ENCODE results near the gene CUBN. TPM values are rescaled to one million over a fixed set of nuclear protein-coding genes. Genes with fewer than 3 reads are reported as not detected.

The CUBN gene
- total and polyA plus RNA-seq, 9 of the 15 experiments (the other 6 are each of a cell fraction or from before 2014, with no cell fraction given) = 0.04 to 0.33 (median 0.09) TPM

DNA sequence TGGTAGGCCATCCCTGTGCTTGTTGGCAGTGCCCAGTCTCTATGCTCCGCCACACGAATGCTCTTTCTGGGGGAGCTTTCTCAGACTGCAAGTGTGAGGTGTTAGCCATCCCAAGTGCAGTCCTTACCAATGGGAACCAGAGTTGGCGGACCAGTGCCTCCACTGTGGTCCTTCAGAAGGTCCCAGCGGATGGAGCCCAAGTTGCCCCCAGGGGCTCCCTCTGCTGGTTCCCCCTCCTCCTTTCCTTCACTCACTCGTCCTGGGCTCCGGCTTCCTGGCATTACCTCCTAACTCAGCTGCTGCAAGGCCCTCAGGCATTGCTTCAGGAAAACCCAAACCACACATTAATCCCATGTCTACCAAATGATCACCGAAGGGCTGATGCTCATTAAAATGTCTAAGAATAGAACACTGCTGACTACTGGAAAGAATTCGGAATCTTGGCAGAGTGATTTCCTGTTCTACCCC is 139.8 kb downstream of the CUBN start:
- intact Hi-C loops (cut with micrococcal nuclease) = no loop called here
- H3K79me2 ChIP-seq (ENCODE audit: control insufficient read depth, insufficient read depth, low read length) = no peaks in the 10 kb centered on the region
- no peaks in the 10 kb centered on the region for H3K27me3 ChIP-seq (ENCODE audit: control insufficient read depth in 2 of 2, insufficient read depth in 2 of 2, low read length in 2 of 2)
- no peak overlapping the region for H3K27ac ChIP-seq (ENCODE audit: extremely low read depth, low read depth, low read length)
- H4K20me1 ChIP-seq (replicated peaks; ENCODE audit: control insufficient read depth, insufficient read depth, low read length) = no peaks in the 10 kb centered on the region
- no peak overlapping the region for H3K4me2 ChIP-seq (ENCODE audit: insufficient read depth, low read length)
- ATAC-seq = no peak
- H2AFZ ChIP-seq (ENCODE audit: low read depth, low read length) = 0 out of 2 replicates have a peak overlapping the region, but pooled peaks have one; percentile 14
- FAIRE-seq = no peak
- no TSS peak for BruUV-seq (replicated peaks)
- peaks cover 0 to 7% of the 10 kb centered on the region in 2 experiments; a peak in 3 of 5 replicates for H3K4me1 ChIP-seq (replicated peaks in 1 of 2; ENCODE audit: control insufficient read depth in 2 of 2, insufficient read depth in 2 of 2, low read length in 2 of 2)
- no peak overlapping the region for H3K4me3 ChIP-seq
- in situ Hi-C loops (cut with MboI) = no loop called here
- CTCF ChIA-PET (ENCODE audit: low intra/inter-chr PET ratio) = no interaction called here
- no peak overlapping the region for H3K9ac ChIP-seq (ENCODE audit: insufficient read depth in 1 of 2, low read depth in 2 of 2, low read length in 2 of 2)
- H3K36me3 ChIP-seq (ENCODE audit: control insufficient read depth, insufficient read depth, low read length) = no peaks in the 10 kb centered on the region
- 95% methylated on average over 7 of the region's 8 CpGs for WGBS (ENCODE audit: insufficient coverage, low coverage, missing lambda C conversion rate)
- no peaks in the 10 kb centered on the region for H3K9me1 ChIP-seq (ENCODE audit: control insufficient read depth, insufficient read depth, low read length)
- POLR2A ChIA-PET = no interaction called here
- no peak for DNase-seq (ENCODE audit: extremely low read depth in 1 of 4, low spot score in 3 of 4)
- H3K9me3 ChIP-seq (replicated peaks; ENCODE audit: control insufficient read depth, insufficient read depth, low read depth, low read length) = 0 out of 2 replicates have a peak, but pooled peaks cover 2% of the 10 kb centered on the region
- TF ChIP-seq, protein P1, sequence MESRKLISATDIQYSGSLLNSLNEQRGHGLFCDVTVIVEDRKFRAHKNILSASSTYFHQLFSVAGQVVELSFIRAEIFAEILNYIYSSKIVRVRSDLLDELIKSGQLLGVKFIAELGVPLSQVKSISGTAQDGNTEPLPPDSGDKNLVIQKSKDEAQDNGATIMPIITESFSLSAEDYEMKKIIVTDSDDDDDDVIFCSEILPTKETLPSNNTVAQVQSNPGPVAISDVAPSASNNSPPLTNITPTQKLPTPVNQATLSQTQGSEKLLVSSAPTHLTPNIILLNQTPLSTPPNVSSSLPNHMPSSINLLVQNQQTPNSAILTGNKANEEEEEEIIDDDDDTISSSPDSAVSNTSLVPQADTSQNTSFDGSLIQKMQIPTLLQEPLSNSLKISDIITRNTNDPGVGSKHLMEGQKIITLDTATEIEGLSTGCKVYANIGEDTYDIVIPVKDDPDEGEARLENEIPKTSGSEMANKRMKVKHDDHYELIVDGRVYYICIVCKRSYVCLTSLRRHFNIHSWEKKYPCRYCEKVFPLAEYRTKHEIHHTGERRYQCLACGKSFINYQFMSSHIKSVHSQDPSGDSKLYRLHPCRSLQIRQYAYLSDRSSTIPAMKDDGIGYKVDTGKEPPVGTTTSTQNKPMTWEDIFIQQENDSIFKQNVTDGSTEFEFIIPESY (CRISPR knock-in tag; IDR thresholded peaks at IDR 0.05) = peak; percentile 61
- TF ChIP-seq ARNT (IDR thresholded peaks at IDR 0.05) = no peak
- TF ChIP-seq, protein P2, sequence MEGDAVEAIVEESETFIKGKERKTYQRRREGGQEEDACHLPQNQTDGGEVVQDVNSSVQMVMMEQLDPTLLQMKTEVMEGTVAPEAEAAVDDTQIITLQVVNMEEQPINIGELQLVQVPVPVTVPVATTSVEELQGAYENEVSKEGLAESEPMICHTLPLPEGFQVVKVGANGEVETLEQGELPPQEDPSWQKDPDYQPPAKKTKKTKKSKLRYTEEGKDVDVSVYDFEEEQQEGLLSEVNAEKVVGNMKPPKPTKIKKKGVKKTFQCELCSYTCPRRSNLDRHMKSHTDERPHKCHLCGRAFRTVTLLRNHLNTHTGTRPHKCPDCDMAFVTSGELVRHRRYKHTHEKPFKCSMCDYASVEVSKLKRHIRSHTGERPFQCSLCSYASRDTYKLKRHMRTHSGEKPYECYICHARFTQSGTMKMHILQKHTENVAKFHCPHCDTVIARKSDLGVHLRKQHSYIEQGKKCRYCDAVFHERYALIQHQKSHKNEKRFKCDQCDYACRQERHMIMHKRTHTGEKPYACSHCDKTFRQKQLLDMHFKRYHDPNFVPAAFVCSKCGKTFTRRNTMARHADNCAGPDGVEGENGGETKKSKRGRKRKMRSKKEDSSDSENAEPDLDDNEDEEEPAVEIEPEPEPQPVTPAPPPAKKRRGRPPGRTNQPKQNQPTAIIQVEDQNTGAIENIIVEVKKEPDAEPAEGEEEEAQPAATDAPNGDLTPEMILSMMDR (IDR thresholded peaks at IDR 0.05 in 2 of 3, conservative IDR thresholded peaks at IDR 0.05 in 1 of 3; ENCODE audit: insufficient read depth in 2 of 3, low read depth in 1 of 3, low read length in 3 of 3) = 0 out of 6 replicates have a peak, but pooled peaks of 1 of the 3 experiments have one; percentile 11
- no peak for TF ChIP-seq FOS (IDR thresholded peaks at IDR 0.05; ENCODE audit: extremely low read depth, insufficient read length)

All from K562 (cell line).